GM12878 (cell line): ENCODE results near the gene UNCX. TPM values are rescaled to one million over a fixed set of nuclear protein-coding genes. Genes with fewer than 3 reads are reported as not detected.

ENCODE experiments used
- ATAC-seq: fragments of 200-7000 bp; cut with Tn5 transposase; 3 replicates; pipeline ENCODE4 v1.9.1; 2020; ENCODE audit warnings: mild to moderate bottlenecking, moderate library complexity
- BruUV-seq: library from RNA; stranded (reverse); fragments of 400-500 nt; replicated peaks from 2 replicates; lab custom pipeline; 2021; lab: Mats Ljungman, UMichigan
- CTCF ChIA-PET: fragments of 300-600 bp; sonication (Branson Sonifier 250); formaldehyde crosslinking; extraction: SDS; loops from one replicate; lab custom pipeline; 2021; ENCODE audit warnings: inconsistent platforms; lab: Yijun Ruan, JAX
- POLR2A ChIA-PET: fragments of 350-600 bp; formaldehyde crosslinking; extraction: SDS; loops from one replicate; lab custom pipeline; 2021; ENCODE audit warnings: inconsistent platforms; lab: Charles Lee
- RAD21 ChIA-PET: fragments of 300-600 bp; sonication (Branson Sonifier 250); formaldehyde crosslinking; loops from one replicate; lab custom pipeline; 2023; ENCODE audit warnings: antibody characterized with exemption; ENCODE audit not compliant: unreplicated experiment; lab: Charles Lee
- SMC1A ChIA-PET: fragments of 300-600 bp; sonication (Branson Sonifier 250); formaldehyde crosslinking; loops from one replicate; lab custom pipeline; 2023; ENCODE audit not compliant: unreplicated experiment, uncharacterized antibody; lab: Charles Lee
- DNase-seq: peaks from one replicate; pipeline ENCODE4 v3.0.0-alpha.2; 2011; ENCODE audit warnings: low read depth, low spot score
- FAIRE-seq: peaks from 3 replicates; lab custom pipeline; 2011; peaks lifted over from hg19 to GRCh38; lab: Jason Lieb, UNC
- H2AFZ ChIP-seq: 2 replicates; pipeline ENCODE4 v1.6.0; 2011; ENCODE audit warnings: low read depth, low read length, control low read depth; ENCODE audit not compliant: control insufficient read depth
- H3K27ac ChIP-seq: 2 replicates; pipeline ENCODE4 v1.5.1; 2011; ENCODE audit warnings: control low read depth; ENCODE audit not compliant: control insufficient read depth, insufficient read depth
- H3K27me3 ChIP-seq, 2 experiments: replicated peaks in 1 of 2; 2 replicates each; pipeline versions ENCODE4 v1.6.0 to v1.6.1; 2011; ENCODE audit warnings: low read length in 1 of 2; ENCODE audit not compliant: control insufficient read depth in 2 of 2, insufficient read depth in 2 of 2
- H3K36me3 ChIP-seq, 2 experiments: 2 replicates each; pipeline ENCODE4 v1.5.1; 2011; ENCODE audit warnings: low read length in 1 of 2; ENCODE audit not compliant: control insufficient read depth in 2 of 2, insufficient read depth in 2 of 2
- H3K4me1 ChIP-seq: 2 replicates; pipeline ENCODE4 v1.6.1; 2011; ENCODE audit warnings: mild to moderate bottlenecking, low read length, moderate library complexity, mixed read lengths; ENCODE audit not compliant: control insufficient read depth, insufficient read depth
- H3K4me2 ChIP-seq: 2 replicates; pipeline ENCODE4 v1.6.0; 2011; ENCODE audit warnings: control low read depth; ENCODE audit not compliant: control insufficient read depth, insufficient read depth
- H3K4me3 ChIP-seq: fragments of 200-600 bp; sonication (generic); 2 replicates; pipeline ENCODE4 v1.5.1; 2016
- H3K79me2 ChIP-seq: 2 replicates; pipeline ENCODE4 v1.6.0; 2011; ENCODE audit warnings: low read length; ENCODE audit not compliant: control insufficient read depth, insufficient read depth
- H3K9ac ChIP-seq: 2 replicates; pipeline ENCODE4 v1.8.0; 2011; ENCODE audit warnings: low read length, control low read depth, mixed read lengths; ENCODE audit not compliant: control insufficient read depth, insufficient read depth
- H3K9me3 ChIP-seq: replicated peaks from 3 replicates; pipeline ENCODE4 v1.5.1; 2011; ENCODE audit warnings: mild to moderate bottlenecking, low read length; ENCODE audit not compliant: control insufficient read depth, insufficient read depth
- H4K20me1 ChIP-seq: 2 replicates; pipeline ENCODE4 v1.6.0; 2011; ENCODE audit not compliant: control insufficient read depth, insufficient read depth
- BCL11A ChIP-seq: IDR thresholded peaks from 2 replicates; pipeline ENCODE4 v1.6.1; 2011; ENCODE audit warnings: low read depth, low read length
- CHD1 ChIP-seq: IDR thresholded peaks from 2 replicates; pipeline ENCODE4 v1.6.1; 2012; ENCODE audit warnings: low read depth, low read length, improper control_type of control experiment
- CREM ChIP-seq: IDR thresholded peaks from 2 replicates; pipeline ENCODE4 v1.6.1; 2014; ENCODE audit warnings: antibody characterized with exemption, low read depth
- EED ChIP-seq: sonication (generic); IDR thresholded peaks from 2 replicates; pipeline ENCODE4 v1.6.1; 2016; ENCODE audit warnings: antibody characterized with exemption, low read depth
- NFYB ChIP-seq: IDR thresholded peaks from 2 replicates; pipeline ENCODE4 v1.6.1; 2011; ENCODE audit warnings: low read depth, mild to moderate bottlenecking, low read length, improper control_type of control experiment, moderate library complexity; ENCODE audit not compliant: insufficient read depth
- PAX8 ChIP-seq: fragments of 450-650 bp; IDR thresholded peaks from 2 replicates; pipeline ENCODE4 v1.6.1; 2017; ENCODE audit warnings: mild to moderate bottlenecking, moderate library complexity
- RCOR1 ChIP-seq: conservative IDR thresholded peaks from 2 replicates; pipeline ENCODE4 v1.6.1; 2012; ENCODE audit warnings: low read depth, low read length, improper control_type of control experiment
- TCF12 ChIP-seq: IDR thresholded peaks from 2 replicates; pipeline ENCODE4 v1.6.1; 2011; ENCODE audit warnings: low read depth, mild to moderate bottlenecking, low read length
- WGBS: methylation state at CpG from one replicate; pipeline ENCODE4 v1.1.6; 2016; ENCODE audit warnings: low lambda C conversion rate; ENCODE audit not compliant: insufficient replicate concordance, insufficient coverage; ENCODE audit errors: missing lambda C conversion rate; 5-methylcytosine and 5-hydroxymethylcytosine counted together
- in situ Hi-C: fragments of 300-500 bp; cut with MboI; formaldehyde crosslinking; loops from 9 replicates; pipeline ENCODE4 v1.14.3; 2018; ENCODE audit warnings: mixed read lengths
- intact Hi-C: fragments of 100-400 bp; cut with micrococcal nuclease; formaldehyde crosslinking; loops from one replicate; pipeline ENCODE4 v1.14.2; 2022; ENCODE audit not compliant: unreplicated experiment
- polyA plus RNA-seq, 11 experiments: library from polyadenylated mRNA; depleted of rRNA in 4 of 11; unstranded in 6 of 11; stranded (reverse) in 5 of 11; fragments of >200 nt; fragmentation: Nextera tagmentation in 4 of 11; fragmentation: Illumina TruSeq in 1 of 11; extraction: Ambion mirVana in 4 of 11; extraction: Trizol in 1 of 11; gene quantifications; 1 replicate in 1 of 11; 2 replicates in 10 of 11; pipeline versions ENCODE4 v1.2.1 to v1.2.3, GENCODE V29; 2011 to 2016; ENCODE audit warnings: inconsistent platforms in 2 of 11, missing spikeins in 2 of 11, low read depth in 1 of 11
- total RNA-seq, 4 experiments: library from RNA; depleted of rRNA in 3 of 4; stranded (reverse); fragments of >200 nt in 3 of 4; fragmentation: Illumina TruSeq in 1 of 4; extraction: Trizol in 1 of 4; gene quantifications; 2 replicates each; pipeline versions ENCODE4 v1.2.1 to v1.2.3, GENCODE V29; 2013 to 2021
- TF ChIP-seq, protein P1 (sequence below): IDR thresholded peaks from 2 replicates; pipeline ENCODE4 v1.6.1; 2011; ENCODE audit warnings: low read depth, low read length, improper control_type of control experiment, borderline replicate concordance
- TF ChIP-seq, protein P2 (sequence below): fragments of 450-650 bp; IDR thresholded peaks from 2 replicates; pipeline ENCODE4 v1.6.1; 2016; ENCODE audit warnings: mild to moderate bottlenecking

UNCX gene
- total and polyA plus RNA-seq, 10 of the 15 experiments (the other 5 are each of a cell fraction or from before 2014, with no cell fraction given): not detected

DNA sequence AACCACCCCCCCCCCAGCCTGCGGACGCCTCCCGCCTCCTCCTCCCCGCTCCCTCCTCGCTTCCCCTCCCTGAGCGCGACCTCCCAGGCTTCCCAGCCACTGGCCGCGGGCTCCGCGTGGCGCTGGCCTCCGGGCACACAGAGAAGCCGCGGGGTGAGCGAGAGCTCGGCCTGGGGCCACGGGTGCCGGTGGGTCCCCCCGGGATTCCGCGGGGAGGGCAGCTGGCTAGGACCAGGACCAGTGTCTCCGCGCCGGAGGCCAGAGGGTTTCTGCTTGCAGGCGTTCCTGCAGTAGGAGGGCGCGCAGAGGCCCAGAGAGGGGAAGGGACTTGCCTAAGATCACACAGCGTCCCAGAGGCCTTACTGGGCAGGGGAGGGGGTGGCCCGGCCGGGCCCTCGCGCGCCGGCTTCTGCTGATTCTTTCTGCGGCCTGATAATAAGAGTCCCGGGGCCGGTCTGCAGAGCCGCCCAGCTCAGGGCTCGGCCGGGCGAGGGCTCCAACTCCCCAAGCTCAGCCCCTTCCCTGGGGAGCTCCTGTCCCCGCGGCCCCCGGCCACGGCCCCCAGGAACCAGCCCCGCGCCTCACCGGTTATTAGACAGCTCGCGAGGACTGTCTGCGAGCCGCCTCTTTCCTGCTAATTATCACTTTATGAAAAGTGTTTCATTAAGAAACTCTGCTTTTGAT is 10.1 kb downstream of the UNCX start:
- Histone ChIP-seq H3K9ac (no peak overlapping the region), H3K27me3 (peaks cover 16 to 17% of the 10 kb centered on the region in 2 experiments), H3K4me1 (no peaks in the 10 kb centered on the region), H2AFZ (no peak overlapping the region), H3K4me2 (no peak overlapping the region), H3K36me3 (no peaks in the 10 kb centered on the region), H4K20me1 (no peaks in the 10 kb centered on the region), H3K79me2 (no peaks in the 10 kb centered on the region), H3K4me3 (no peak overlapping the region), H3K27ac (no peak overlapping the region), H3K9me3 (no peaks in the 10 kb centered on the region)
- DNase-seq (no peak), ATAC-seq (no peak), FAIRE-seq (no peak)
- in situ Hi-C loops (no loop called here), intact Hi-C loops (no loop called here)
- no TSS peak for BruUV-seq
- SMC1A ChIA-PET: no interaction called here
- WGBS: 13% methylated on average over 39 of the region's 53 CpGs
- RAD21 ChIA-PET: no interaction called here
- POLR2A ChIA-PET: no interaction called here
- CTCF ChIA-PET: no interaction called here
- TF ChIP-seq EED (no peak), NFYB (no peak), BCL11A (no peak), CHD1 (no peak), CREM (no peak), RCOR1 (no peak), PAX8 (no peak), TCF12 (no peak)
- TF ChIP-seq, protein P1, sequence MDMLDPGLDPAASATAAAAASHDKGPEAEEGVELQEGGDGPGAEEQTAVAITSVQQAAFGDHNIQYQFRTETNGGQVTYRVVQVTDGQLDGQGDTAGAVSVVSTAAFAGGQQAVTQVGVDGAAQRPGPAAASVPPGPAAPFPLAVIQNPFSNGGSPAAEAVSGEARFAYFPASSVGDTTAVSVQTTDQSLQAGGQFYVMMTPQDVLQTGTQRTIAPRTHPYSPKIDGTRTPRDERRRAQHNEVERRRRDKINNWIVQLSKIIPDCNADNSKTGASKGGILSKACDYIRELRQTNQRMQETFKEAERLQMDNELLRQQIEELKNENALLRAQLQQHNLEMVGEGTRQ: no peak
- TF ChIP-seq, protein P2, sequence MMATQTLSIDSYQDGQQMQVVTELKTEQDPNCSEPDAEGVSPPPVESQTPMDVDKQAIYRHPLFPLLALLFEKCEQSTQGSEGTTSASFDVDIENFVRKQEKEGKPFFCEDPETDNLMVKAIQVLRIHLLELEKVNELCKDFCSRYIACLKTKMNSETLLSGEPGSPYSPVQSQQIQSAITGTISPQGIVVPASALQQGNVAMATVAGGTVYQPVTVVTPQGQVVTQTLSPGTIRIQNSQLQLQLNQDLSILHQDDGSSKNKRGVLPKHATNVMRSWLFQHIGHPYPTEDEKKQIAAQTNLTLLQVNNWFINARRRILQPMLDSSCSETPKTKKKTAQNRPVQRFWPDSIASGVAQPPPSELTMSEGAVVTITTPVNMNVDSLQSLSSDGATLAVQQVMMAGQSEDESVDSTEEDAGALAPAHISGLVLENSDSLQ: no peak
